Hypothalamus (tissue), 51 donors: ENCODE results near the gene CFL1.

ENCODE experiments used
- DNase-seq, 51 donors: peaks; one replicate each; lab custom pipeline; 2025; lab: John Stamatoyannopoulos, UW

The CFL1 gene

DNA sequence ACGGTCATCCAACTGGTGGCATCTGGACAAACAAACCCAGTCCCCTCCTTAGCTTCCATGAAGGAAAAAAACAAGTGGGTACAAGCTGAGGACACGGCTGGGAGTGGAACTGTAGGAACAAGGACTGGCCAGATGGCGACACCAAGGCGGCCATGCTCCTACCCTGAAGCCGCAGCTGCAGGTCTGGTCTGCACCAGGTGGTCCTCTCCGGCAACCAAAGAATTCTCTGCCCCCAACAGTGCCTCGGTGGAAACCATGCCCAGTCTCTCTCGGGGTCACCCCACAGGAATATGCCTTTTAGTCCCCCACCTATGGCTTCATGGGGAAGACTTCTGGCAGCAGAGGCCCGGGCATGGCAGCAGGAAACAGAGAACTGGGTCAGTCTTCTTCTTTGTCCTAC, 48.5 kb downstream of the CFL1 start:
- no peak for DNase-seq

DNA sequence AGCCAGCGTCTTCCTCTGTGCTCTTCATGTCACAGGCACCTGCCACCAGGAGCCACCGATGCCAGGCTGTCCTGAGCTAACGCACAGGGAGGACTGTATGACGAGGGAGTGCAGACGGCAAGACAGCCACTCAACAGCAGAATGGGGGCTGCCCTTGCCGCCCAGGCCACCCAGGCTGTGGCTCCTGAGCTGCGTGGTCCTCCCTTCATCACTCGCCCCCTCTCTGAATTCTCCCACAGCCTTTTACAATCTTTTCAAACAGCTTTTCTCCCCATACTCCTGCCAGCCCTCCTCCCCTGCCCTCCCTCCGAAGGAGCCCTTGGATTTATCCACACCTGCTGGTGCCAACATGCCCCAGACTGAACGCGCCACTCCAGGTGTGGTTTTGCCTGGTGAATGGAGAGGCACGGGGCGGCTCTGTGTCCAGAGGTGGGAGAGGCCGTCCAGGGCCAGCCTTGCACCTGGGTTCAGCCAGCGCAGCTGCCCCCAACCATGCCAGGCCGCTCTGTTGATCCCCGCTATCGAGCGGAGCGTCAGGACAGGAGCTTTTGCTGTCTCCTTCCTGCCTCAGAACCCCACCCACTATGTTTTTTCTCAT, 49.1 kb downstream of the CFL1 start:
- DNase-seq = no peak

DNA sequence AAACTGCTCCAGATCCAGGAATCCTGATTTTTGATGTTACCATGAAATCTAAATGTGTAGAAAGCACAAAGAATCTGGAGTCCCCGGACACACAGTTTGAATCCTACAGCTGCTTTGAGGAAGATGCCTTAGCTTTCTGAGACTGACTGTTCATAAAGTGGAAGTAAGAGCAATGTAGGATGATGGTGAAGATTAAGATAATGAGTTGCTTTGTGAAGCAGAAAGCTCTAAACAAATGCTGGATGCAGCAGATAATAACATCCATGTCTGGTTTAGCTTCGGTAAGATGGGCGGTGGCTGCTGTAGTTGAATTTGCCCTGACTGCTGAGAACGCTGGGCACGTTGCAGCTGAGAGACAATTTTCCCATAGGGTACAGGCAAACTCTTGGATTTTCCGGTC, 51.0 kb downstream of the CFL1 start:
- no peak for DNase-seq
